WTC11 (cell line): ENCODE results near the gene AADAT. TPM values are rescaled to one million over a fixed set of nuclear protein-coding genes. Genes with fewer than 3 reads are reported as not detected.

Source experiments
- ATAC-seq: fragments of 200-7000 bp; cut with Tn5 transposase; 2 replicates; pipeline ENCODE4 v1.10.0; 2021; ENCODE audit warnings: mild to moderate bottlenecking, moderate library complexity
- CTCF ChIA-PET: fragments of 300-600 bp; sonication (Branson Sonifier 250); formaldehyde crosslinking; loops from one replicate; lab custom pipeline; 2021; ENCODE audit warnings: antibody characterized with exemption; lab: Charles Lee
- POLR2A ChIA-PET: fragments of 350-600 bp; sonication (Branson Sonifier 250); formaldehyde crosslinking; loops from one replicate; lab custom pipeline; 2021; ENCODE audit warnings: antibody characterized with exemption; lab: Charles Lee
- DNase-seq: peaks from one replicate; pipeline ENCODE4 v3.0.0; 2021; ENCODE audit warnings: low spot score
- H3K27ac Mint-ChIP-seq: 2 replicates; pipeline ENCODE4 v1.8.0; 2021; ENCODE audit warnings: mixed read lengths
- H3K27me3 Mint-ChIP-seq: 2 replicates; pipeline ENCODE4 v1.8.0; 2021; ENCODE audit warnings: low read depth, mild to moderate bottlenecking, moderate library complexity, mixed read lengths
- H3K36me3 Mint-ChIP-seq: 2 replicates; pipeline ENCODE4 v1.8.0; 2021; ENCODE audit warnings: mixed read lengths
- H3K4me1 Mint-ChIP-seq: 2 replicates; pipeline ENCODE4 v1.8.0; 2022; ENCODE audit warnings: mixed read lengths
- H3K4me3 Mint-ChIP-seq: 2 replicates; pipeline ENCODE4 v1.8.0; 2021; ENCODE audit warnings: mild to moderate bottlenecking, moderate library complexity, mixed read lengths
- H3K9me3 Mint-ChIP-seq: 2 replicates; pipeline ENCODE4 v1.8.0; 2021; ENCODE audit warnings: mixed read lengths
- CREM ChIP-seq: sonication (generic); formaldehyde crosslinking; IDR thresholded peaks from 2 replicates; pipeline ENCODE4 v1.8.1; 2022; ENCODE audit warnings: mild to moderate bottlenecking, missing genetic modification reagents, moderate library complexity
- EMX1 ChIP-seq: fragments of 250-450 bp; sonication (Bioruptor Pico); IDR thresholded peaks from 2 replicates; pipeline ENCODE4 v1.8.0; 2021; ENCODE audit warnings: mild to moderate bottlenecking
- ESRRA ChIP-seq: sonication (generic); formaldehyde crosslinking; IDR thresholded peaks from 2 replicates; pipeline ENCODE4 v1.8.1; 2022; ENCODE audit warnings: mild to moderate bottlenecking, missing genetic modification reagents, borderline replicate concordance
- ETV6 ChIP-seq: sonication (generic); formaldehyde crosslinking; IDR thresholded peaks from 2 replicates; pipeline ENCODE4 v1.8.1; 2022; ENCODE audit warnings: mild to moderate bottlenecking, missing genetic modification reagents
- FOXJ3 ChIP-seq: sonication (generic); formaldehyde crosslinking; IDR thresholded peaks from 2 replicates; pipeline ENCODE4 v1.9.0; 2021; ENCODE audit warnings: missing genetic modification reagents, mild to moderate bottlenecking, borderline replicate concordance
- FOXP1 ChIP-seq: sonication (generic); formaldehyde crosslinking; IDR thresholded peaks from 2 replicates; pipeline ENCODE4 v1.8.0; 2022; ENCODE audit warnings: missing genetic modification reagents, mild to moderate bottlenecking, moderate library complexity, borderline replicate concordance
- GABPB1 ChIP-seq: sonication (generic); formaldehyde crosslinking; IDR thresholded peaks from 2 replicates; pipeline ENCODE4 v1.8.1; 2023; ENCODE audit warnings: mild to moderate bottlenecking, missing genetic modification reagents
- GTF2I ChIP-seq: fragments of 250-450 bp; sonication (Bioruptor Pico); conservative IDR thresholded peaks from 2 replicates; pipeline ENCODE4 v1.4.0; 2021; ENCODE audit warnings: mild to moderate bottlenecking
- MYBL2 ChIP-seq: sonication (generic); formaldehyde crosslinking; IDR thresholded peaks from 2 replicates; pipeline ENCODE4 v1.8.1; 2023; ENCODE audit warnings: mild to moderate bottlenecking, moderate library complexity, missing genetic modification reagents
- OVOL2 ChIP-seq: fragments of 250-450 bp; sonication (Bioruptor Pico); IDR thresholded peaks from 2 replicates; pipeline ENCODE4 v1.9.0; 2021; ENCODE audit warnings: mild to moderate bottlenecking, borderline replicate concordance
- PREB ChIP-seq: sonication (generic); formaldehyde crosslinking; IDR thresholded peaks from 2 replicates; pipeline ENCODE4 v1.8.1; 2022; ENCODE audit warnings: mild to moderate bottlenecking, missing genetic modification reagents, moderate library complexity, borderline replicate concordance
- TCF7 ChIP-seq: sonication (generic); formaldehyde crosslinking; IDR thresholded peaks from 2 replicates; pipeline ENCODE4 v1.8.0; 2022; ENCODE audit warnings: mild to moderate bottlenecking, low read depth, missing genetic modification reagents, moderate library complexity
- ZNF121 ChIP-seq: sonication (generic); formaldehyde crosslinking; IDR thresholded peaks from 2 replicates; pipeline ENCODE4 v1.8.0; 2023; ENCODE audit warnings: missing genetic modification reagents
- ZNF281 ChIP-seq: sonication (generic); formaldehyde crosslinking; IDR thresholded peaks from 2 replicates; pipeline ENCODE4 v1.8.0; 2023; ENCODE audit warnings: mild to moderate bottlenecking, missing genetic modification reagents
- ZNF317 ChIP-seq: sonication (generic); formaldehyde crosslinking; IDR thresholded peaks from 2 replicates; pipeline ENCODE4 v1.8.1; 2023; ENCODE audit warnings: low read depth, mild to moderate bottlenecking, moderate library complexity, missing genetic modification reagents, borderline replicate concordance
- ZNF512 ChIP-seq: sonication (generic); formaldehyde crosslinking; IDR thresholded peaks from 2 replicates; pipeline ENCODE4 v1.8.1; 2022; ENCODE audit warnings: missing genetic modification reagents, borderline replicate concordance
- total RNA-seq: library from RNA; stranded (reverse); gene quantifications from 3 replicates; pipeline ENCODE4 v1.2.3, GENCODE V29; 2021
- TF ChIP-seq, protein P1 (sequence below): sonication (generic); formaldehyde crosslinking; IDR thresholded peaks from 2 replicates; pipeline ENCODE4 v1.8.0; 2022; ENCODE audit warnings: mild to moderate bottlenecking, missing genetic modification reagents
- TF ChIP-seq, protein P2 (sequence below): sonication (generic); formaldehyde crosslinking; IDR thresholded peaks from 2 replicates; pipeline ENCODE4 v1.8.1; 2022; ENCODE audit warnings: low read depth, missing genetic modification reagents, borderline replicate concordance
- TF ChIP-seq, protein P3 (sequence below): sonication (generic); formaldehyde crosslinking; IDR thresholded peaks from 2 replicates; pipeline ENCODE4 v1.8.0; 2022; ENCODE audit warnings: missing genetic modification reagents
- TF ChIP-seq, protein P4 (sequence below): sonication (generic); formaldehyde crosslinking; IDR thresholded peaks from 2 replicates; pipeline ENCODE4 v1.8.1; 2023; ENCODE audit warnings: mild to moderate bottlenecking, missing genetic modification reagents, moderate library complexity
- TF ChIP-seq, protein P5 (sequence below): sonication (generic); formaldehyde crosslinking; IDR thresholded peaks from 2 replicates; pipeline ENCODE4 v1.8.0; 2023; ENCODE audit warnings: missing genetic modification reagents

AADAT gene
- total RNA-seq, 1 experiment from 2014 or later, result 12.3 TPM

GRCh38 chr4:170127758-170128157 is 38.0 kb upstream of the AADAT start:
- no peak overlapping the region for H3K27ac Mint-ChIP-seq
- peaks cover 34% of the 10 kb centered on the region for H3K36me3 Mint-ChIP-seq
- ChIA-PET CTCF (no interaction called here), POLR2A (no interaction called here)
- peaks cover 80% of the 10 kb centered on the region for H3K9me3 Mint-ChIP-seq
- no peak overlapping the region for H3K4me3 Mint-ChIP-seq
- no peak for ATAC-seq
- H3K4me1 Mint-ChIP-seq, result peaks cover 11% of the 10 kb centered on the region
- no peaks in the 10 kb centered on the region; the same call in 1 of the 2 replicates for H3K27me3 Mint-ChIP-seq
- TF ChIP-seq, protein P1, sequence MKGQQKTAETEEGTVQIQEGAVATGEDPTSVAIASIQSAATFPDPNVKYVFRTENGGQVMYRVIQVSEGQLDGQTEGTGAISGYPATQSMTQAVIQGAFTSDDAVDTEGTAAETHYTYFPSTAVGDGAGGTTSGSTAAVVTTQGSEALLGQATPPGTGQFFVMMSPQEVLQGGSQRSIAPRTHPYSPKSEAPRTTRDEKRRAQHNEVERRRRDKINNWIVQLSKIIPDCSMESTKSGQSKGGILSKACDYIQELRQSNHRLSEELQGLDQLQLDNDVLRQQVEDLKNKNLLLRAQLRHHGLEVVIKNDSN, result no peak
- no peak for TF ChIP-seq PREB (CRISPR knock-in tag)
- TF ChIP-seq ZNF317 (CRISPR knock-in tag), result no peak
- no peak for TF ChIP-seq ZNF512 (CRISPR knock-in tag)
- TF ChIP-seq FOXP1 (CRISPR knock-in tag), result no peak
- no peak for TF ChIP-seq OVOL2
- no peak for TF ChIP-seq CREM
- TF ChIP-seq, protein P2, sequence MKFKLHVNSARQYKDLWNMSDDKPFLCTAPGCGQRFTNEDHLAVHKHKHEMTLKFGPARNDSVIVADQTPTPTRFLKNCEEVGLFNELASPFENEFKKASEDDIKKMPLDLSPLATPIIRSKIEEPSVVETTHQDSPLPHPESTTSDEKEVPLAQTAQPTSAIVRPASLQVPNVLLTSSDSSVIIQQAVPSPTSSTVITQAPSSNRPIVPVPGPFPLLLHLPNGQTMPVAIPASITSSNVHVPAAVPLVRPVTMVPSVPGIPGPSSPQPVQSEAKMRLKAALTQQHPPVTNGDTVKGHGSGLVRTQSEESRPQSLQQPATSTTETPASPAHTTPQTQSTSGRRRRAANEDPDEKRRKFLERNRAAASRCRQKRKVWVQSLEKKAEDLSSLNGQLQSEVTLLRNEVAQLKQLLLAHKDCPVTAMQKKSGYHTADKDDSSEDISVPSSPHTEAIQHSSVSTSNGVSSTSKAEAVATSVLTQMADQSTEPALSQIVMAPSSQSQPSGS (CRISPR knock-in tag), result no peak
- no peak for TF ChIP-seq ZNF121 (CRISPR knock-in tag)
- DNase-seq, result no peak

DNA sequence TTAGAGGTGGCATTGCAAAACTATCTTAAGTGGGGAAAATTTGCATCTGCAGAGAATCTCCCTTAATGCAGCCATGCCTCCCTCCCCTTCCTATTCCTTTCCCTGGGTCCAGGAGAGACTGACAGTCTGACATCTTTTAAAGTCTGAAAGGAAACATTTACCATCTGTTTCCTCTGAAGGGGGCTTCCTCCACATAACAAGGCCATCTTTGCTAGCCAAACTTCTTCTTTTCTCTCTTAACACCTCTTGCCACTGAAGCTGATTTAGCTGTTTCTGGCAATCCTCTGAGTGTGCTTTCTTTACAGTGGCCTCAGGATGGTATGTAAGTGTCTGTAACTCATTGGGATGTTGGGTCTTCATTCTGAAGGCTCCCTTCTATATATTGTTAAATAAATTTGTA is 34.6 kb upstream of the AADAT start:
- peaks cover 61% of the 10 kb centered on the region for H3K9me3 Mint-ChIP-seq
- TF ChIP-seq, protein P3, sequence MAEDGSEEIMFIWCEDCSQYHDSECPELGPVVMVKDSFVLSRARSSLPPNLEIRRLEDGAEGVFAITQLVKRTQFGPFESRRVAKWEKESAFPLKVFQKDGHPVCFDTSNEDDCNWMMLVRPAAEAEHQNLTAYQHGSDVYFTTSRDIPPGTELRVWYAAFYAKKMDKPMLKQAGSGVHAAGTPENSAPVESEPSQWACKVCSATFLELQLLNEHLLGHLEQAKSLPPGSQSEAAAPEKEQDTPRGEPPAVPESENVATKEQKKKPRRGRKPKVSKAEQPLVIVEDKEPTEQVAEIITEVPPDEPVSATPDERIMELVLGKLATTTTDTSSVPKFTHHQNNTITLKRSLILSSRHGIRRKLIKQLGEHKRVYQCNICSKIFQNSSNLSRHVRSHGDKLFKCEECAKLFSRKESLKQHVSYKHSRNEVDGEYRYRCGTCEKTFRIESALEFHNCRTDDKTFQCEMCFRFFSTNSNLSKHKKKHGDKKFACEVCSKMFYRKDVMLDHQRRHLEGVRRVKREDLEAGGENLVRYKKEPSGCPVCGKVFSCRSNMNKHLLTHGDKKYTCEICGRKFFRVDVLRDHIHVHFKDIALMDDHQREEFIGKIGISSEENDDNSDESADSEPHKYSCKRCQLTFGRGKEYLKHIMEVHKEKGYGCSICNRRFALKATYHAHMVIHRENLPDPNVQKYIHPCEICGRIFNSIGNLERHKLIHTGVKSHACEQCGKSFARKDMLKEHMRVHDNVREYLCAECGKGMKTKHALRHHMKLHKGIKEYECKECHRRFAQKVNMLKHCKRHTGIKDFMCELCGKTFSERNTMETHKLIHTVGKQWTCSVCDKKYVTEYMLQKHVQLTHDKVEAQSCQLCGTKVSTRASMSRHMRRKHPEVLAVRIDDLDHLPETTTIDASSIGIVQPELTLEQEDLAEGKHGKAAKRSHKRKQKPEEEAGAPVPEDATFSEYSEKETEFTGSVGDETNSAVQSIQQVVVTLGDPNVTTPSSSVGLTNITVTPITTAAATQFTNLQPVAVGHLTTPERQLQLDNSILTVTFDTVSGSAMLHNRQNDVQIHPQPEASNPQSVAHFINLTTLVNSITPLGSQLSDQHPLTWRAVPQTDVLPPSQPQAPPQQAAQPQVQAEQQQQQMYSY (CRISPR knock-in tag), result no peak
- TF ChIP-seq MYBL2 (CRISPR knock-in tag) (no peak), ETV6 (no peak), ZNF281 (CRISPR knock-in tag) (no peak), FOXJ3 (CRISPR knock-in tag) (no peak), TCF7 (CRISPR knock-in tag) (no peak), CREM (no peak), ESRRA (CRISPR knock-in tag) (no peak), GTF2I (CRISPR knock-in tag) (no peak), GABPB1 (CRISPR knock-in tag) (no peak), EMX1 (CRISPR knock-in tag) (no peak)
- TF ChIP-seq, protein P4, sequence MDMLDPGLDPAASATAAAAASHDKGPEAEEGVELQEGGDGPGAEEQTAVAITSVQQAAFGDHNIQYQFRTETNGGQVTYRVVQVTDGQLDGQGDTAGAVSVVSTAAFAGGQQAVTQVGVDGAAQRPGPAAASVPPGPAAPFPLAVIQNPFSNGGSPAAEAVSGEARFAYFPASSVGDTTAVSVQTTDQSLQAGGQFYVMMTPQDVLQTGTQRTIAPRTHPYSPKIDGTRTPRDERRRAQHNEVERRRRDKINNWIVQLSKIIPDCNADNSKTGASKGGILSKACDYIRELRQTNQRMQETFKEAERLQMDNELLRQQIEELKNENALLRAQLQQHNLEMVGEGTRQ (CRISPR knock-in tag), result no peak
- TF ChIP-seq, protein P5, sequence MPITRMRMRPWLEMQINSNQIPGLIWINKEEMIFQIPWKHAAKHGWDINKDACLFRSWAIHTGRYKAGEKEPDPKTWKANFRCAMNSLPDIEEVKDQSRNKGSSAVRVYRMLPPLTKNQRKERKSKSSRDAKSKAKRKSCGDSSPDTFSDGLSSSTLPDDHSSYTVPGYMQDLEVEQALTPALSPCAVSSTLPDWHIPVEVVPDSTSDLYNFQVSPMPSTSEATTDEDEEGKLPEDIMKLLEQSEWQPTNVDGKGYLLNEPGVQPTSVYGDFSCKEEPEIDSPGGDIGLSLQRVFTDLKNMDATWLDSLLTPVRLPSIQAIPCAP (CRISPR knock-in tag), result no peak

More for the DNA sequence above, 34.6 kb upstream of the AADAT start:
- H3K4me3 Mint-ChIP-seq, result no peak overlapping the region
- ChIA-PET POLR2A (no interaction called here), CTCF (no interaction called here)
- peaks cover 20% of the 10 kb centered on the region for H3K4me1 Mint-ChIP-seq
- no peak overlapping the region for H3K27ac Mint-ChIP-seq
- DNase-seq (no peak), ATAC-seq (no peak)
- H3K36me3 Mint-ChIP-seq, result peaks cover 35% of the 10 kb centered on the region
- no peaks in the 10 kb centered on the region for H3K27me3 Mint-ChIP-seq
